ENCODE results near the gene CHN1.

DNA sequence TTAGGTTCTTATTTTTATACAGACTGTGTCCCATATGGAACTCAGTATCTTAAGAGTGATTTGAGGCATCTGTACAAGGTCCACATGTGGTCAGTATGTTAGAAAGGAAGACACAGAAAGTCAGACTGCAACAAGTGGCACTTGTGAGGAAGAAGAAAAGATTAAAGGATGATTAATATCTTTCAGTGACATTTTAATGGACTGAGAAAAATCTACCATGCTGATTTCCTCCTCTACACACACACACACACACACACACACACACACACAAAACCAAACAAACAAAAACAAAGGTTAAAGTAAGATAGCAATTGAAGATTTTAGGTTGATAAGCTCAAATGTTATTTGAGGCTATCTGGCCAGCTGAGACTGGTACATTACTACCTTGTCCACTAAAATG, 146.4 kb downstream of the CHN1 start:
- TF ChIP-seq, protein P1, sequence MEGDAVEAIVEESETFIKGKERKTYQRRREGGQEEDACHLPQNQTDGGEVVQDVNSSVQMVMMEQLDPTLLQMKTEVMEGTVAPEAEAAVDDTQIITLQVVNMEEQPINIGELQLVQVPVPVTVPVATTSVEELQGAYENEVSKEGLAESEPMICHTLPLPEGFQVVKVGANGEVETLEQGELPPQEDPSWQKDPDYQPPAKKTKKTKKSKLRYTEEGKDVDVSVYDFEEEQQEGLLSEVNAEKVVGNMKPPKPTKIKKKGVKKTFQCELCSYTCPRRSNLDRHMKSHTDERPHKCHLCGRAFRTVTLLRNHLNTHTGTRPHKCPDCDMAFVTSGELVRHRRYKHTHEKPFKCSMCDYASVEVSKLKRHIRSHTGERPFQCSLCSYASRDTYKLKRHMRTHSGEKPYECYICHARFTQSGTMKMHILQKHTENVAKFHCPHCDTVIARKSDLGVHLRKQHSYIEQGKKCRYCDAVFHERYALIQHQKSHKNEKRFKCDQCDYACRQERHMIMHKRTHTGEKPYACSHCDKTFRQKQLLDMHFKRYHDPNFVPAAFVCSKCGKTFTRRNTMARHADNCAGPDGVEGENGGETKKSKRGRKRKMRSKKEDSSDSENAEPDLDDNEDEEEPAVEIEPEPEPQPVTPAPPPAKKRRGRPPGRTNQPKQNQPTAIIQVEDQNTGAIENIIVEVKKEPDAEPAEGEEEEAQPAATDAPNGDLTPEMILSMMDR (IDR thresholded peaks at IDR 0.05; ENCODE audit: low read depth, low read length, poor library complexity, severe bottlenecking): no peak
- TF ChIP-seq EZH2phosphoT487 (IDR thresholded peaks at IDR 0.05; ENCODE audit: borderline replicate concordance, low read length): no peak
